ENCODE results near the gene SPDL1.
A peak's percentile ranks its signal among the peaks of the same experiment; 100 is the strongest.
"Not testable (repeated sequence)": the region's sequence is repeated elsewhere in the genome, so short reads cannot be mapped to it uniquely, and the experiment has no call there.

Gene SPDL1

GRCh38 chr5:169576181-169576598, 7.4 kb upstream of the SPDL1 start:
- DNase-seq: no peak

DNA sequence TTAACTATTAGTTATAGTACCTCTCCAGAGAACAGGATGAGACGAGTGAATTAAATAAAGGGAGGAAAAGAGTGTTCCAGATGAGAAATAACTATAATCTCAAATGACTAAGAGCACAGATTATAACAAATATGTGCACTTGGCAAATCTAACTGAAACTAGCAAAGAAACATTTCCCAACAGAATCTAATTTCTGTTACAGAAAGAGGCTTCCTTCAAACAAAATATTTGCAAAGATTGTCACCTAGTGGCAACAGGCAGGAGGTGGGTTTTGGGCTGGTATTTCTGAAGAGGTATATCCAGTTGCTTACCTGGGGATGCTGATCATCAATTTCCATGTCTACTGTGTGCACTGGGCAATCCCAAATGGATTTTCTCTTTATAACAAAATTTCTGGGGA, 5.6 kb upstream of the SPDL1 start:
- DNase-seq: no peak

- no peak for DNase-seq
These were observed 2.6 kb upstream of the SPDL1 start for GRCh38 chr5:169580964-169581363.

GRCh38 chr5:169581580-169582227, 1.9 kb upstream of the SPDL1 start:
- DNase-seq: peak in 1 of 2 experiments; percentile 7

- peak in 1 of 2 experiments; percentile 38 for DNase-seq
These were observed 511 bp upstream of the SPDL1 start for GRCh38 chr5:169583101-169583423.

- DNase-seq: no peak
These were observed 1.5 kb downstream of the SPDL1 start for GRCh38 chr5:169584998-169585451.

DNA sequence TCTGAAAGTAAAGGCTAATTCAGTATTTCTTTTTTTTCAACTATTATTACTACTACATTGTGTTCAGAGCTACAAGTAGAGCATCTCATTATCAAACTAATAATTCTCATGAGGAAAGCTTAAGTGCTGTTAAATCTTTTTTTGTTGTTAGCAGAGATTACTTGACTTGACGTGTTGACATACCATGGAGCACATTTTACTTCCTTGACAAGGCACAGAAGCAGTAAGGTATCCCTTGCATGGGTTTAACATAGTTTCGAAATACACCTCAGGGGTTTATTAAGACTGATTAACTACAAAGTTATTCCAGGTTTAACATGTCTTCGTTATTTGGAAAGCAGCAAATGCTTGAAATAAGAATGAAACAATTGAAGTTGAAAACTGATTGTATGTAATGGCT, 7.0 kb downstream of the SPDL1 start:
- DNase-seq: no peak

- no peak for DNase-seq
These were observed 8.1 kb downstream of the SPDL1 start for GRCh38 chr5:169591636-169592035.

GRCh38 chr5:169592937-169593650, 9.5 kb downstream of the SPDL1 start:
- DNase-seq: no peak

GRCh38 chr5:169595172-169595820, 11.7 kb downstream of the SPDL1 start:
- no peak for DNase-seq

GRCh38 chr5:169599451-169599850, 15.9 kb downstream of the SPDL1 start:
- DNase-seq: no peak

GRCh38 chr5:169602535-169602934, 19.0 kb downstream of the SPDL1 start:
- no peak for DNase-seq

GRCh38 chr5:169606279-169606678, 22.7 kb downstream of the SPDL1 start:
- DNase-seq: no peak

DNA sequence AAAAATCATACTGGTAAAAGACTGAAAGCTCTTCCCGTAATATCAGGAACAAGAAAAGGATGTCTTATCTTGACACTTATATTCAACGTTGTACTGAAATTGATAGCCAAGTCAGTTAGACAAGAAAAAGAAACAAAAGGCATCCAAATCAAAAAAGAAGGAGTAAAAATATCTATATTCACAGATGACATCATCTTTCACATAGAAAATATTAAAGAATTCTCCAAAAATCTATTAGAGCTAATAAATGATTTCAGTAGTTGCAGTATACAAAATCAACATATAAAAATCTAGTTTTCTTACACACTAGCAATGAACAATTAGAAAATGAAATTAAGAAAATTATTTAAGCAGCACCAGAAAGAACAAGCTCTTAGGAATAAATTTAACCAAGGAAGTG, 24.3 kb downstream of the SPDL1 start:
- no peak for DNase-seq

GRCh38 chr5:169609716-169610115, 26.1 kb downstream of the SPDL1 start:
- DNase-seq: no peak

DNA sequence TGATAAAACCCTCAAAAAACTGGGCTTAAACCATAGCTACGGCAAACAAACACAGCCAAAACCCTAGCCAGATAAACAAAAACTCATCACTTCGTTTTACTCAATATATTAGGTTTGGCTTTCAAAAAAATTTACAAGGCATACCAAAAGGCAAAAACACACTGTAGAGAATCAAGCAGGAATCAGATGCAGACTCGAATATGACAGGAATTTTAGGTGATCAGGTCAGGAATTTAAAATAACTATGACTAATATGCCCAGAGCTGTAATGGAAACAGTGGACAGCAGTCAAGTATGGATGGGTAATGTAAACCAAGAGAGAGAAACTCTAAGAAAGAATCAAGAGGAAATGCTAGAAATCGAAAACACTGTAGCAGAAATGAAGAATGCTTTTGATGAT, 27.0 kb downstream of the SPDL1 start:
- DNase-seq: no peak

- no peak for DNase-seq
These were observed 32.0 kb downstream of the SPDL1 start for GRCh38 chr5:169615561-169615960.

GRCh38 chr5:169624307-169624706, 40.7 kb downstream of the SPDL1 start:
- DNase-seq: not testable (repeated sequence)

GRCh38 chr5:169626779-169627178, 43.2 kb downstream of the SPDL1 start:
- no peak for DNase-seq

- DNase-seq: no peak
These were observed 44.0 kb downstream of the SPDL1 start for GRCh38 chr5:169627551-169627950.

DNA sequence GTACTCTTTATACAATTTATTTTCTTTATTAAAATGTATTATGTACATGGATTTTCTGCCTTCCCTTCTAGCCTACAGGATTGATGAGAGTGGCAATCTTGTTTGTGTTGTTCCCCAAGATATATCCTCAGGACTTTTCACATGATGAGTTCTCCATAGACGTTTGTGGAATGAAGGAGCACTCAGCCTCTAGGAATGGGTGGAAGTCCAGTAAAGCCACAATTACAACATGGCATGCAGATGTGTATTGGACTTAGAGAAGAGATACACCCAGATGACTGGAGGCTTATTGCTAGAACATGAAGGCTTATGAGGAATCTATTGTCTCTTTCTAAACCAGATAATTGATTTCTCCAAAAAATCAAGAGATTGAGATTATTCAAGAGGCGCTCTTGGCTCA, 45.3 kb downstream of the SPDL1 start:
- DNase-seq: no peak

DNA sequence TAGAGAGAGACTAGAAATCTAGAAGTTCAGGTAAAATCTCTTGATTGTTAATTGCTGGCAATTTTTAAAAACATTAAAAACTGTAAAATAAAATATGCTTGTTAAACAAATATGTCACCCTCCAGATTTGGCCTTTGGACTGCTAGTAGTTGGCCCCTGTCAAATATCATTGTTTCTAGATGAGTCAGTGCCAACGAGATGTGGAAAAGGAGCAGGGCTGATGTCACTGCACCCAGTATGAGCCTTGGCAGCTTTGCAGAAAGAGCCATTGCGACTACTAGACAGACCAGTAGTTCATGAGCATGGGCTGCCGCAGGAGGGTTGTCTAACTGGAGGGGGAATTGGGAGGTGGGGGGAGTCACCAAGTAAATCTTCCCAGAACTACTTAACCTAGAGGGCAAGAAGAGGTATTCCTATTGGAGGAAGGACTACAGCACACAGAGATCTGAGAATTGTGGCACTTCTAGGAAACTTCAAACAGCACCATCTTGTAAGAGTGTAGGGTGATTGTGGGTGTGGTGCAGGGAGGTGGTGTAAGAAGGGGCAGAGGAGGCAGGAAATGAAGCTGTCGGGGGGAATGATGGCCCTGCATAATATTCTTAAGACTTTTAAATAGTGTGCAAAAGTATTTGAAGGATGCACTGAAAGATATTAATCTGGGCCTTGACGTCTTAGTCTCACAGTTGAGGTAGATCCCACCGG, 46.4 kb downstream of the SPDL1 start:
- no peak for DNase-seq

GRCh38 chr5:169631360-169631759, 47.8 kb downstream of the SPDL1 start:
- DNase-seq: no peak

DNA sequence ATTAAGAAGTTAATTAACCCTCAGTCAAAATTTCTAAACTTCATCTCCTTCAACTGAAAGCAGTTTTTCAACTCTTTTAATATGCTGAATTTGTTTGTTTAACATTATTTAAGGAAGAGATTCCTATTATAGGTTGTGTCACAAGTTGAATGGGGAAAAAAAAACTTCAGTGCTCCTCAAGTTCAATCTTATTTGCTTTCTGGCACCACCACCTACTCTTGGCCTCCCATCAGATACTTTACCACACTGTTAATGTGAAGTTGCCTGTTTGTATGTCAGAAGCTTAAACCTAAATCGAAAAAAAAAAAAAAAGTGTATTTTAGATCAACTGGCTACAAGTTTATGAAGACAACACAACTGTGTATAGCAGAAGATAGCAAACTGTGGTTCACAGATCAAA, 49.4 kb downstream of the SPDL1 start:
- DNase-seq: no peak
